A549 treated with dexamethasone at 1 μM for 4 hours (cell line): ENCODE results near the gene PGM1. TPM values are rescaled to one million over a fixed set of nuclear protein-coding genes. Genes with fewer than 3 reads are reported as not detected.

Experiments
- total RNA-seq: library from RNA; stranded (reverse); fragments of 200-300 nt; extraction: Qiagen RNA extraction; gene quantifications from 5 replicates; pipeline ENCODE4 v1.2.3, GENCODE V29; 2022

Gene PGM1
- 35.6 to 39.0 TPM (median 38.8 TPM) in 5 replicates for total RNA-seq

DNA sequence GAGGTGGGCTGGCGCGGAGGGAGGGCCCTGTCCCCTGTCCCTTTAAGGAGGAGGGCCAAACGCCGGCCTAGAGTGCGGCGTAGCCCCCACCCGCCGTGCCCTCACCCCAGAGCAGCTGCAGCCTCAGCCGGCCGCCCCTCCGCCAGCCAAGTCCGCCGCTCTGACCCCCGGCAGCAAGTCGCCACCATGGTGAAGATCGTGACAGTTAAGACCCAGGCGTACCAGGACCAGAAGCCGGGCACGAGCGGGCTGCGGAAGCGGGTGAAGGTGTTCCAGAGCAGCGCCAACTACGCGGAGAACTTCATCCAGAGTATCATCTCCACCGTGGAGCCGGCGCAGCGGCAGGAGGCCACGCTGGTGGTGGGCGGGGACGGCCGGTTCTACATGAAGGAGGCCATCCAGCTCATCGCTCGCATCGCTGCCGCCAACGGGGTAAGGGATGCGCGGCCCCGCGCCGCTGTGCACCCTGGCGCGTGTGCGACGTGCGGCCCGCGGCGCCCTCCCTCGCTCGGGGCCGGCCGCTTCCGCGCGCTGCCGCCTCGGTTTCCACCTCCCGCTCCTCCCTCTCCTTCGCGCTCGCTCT is at the start of gene PGM1:
PGM1 (plus strand) TSS at position 109 of the 583 bp plus-strand sequence; CDS start at position 187, 78 bp downstream.

Other genes with a start within 250 kb of the PGM1 start
- 4.6 to 6.5 TPM (median 6.1 TPM) in 5 replicates for gene ALG6, start 225.8 kb upstream of the PGM1 start, total RNA-seq
- gene ITGB3BP, start 70.2 kb upstream of the PGM1 start, total RNA-seq: 21.3 to 26.3 TPM (median 24.0 TPM) in 5 replicates
- 2.0 to 2.7 TPM (median 2.4 TPM) in 5 replicates for gene EFCAB7, start 69.9 kb upstream of the PGM1 start, total RNA-seq
- gene ROR1, start 180.6 kb downstream of the PGM1 start, total RNA-seq: 8.5 to 11.5 TPM (median 10.5 TPM) in 5 replicates